LHCN-M2 (cell line): ENCODE measurements around the gene PI4K2A. TPM values are rescaled to one million over a fixed set of nuclear protein-coding genes. Genes with fewer than 3 reads are reported as not detected.

ENCODE experiments used
- total RNA-seq: library from RNA; depleted of rRNA; stranded (reverse); fragments of >200 nt; gene quantifications from 2 replicates; pipeline ENCODE4 v1.2.3, GENCODE V29; 2014; rRNA removed

Gene PI4K2A
- total RNA-seq, 1 experiment from 2014 or later: 32.5 TPM

Other genes starting within 250 kb of the PI4K2A start
- gene RRP12, start 239.3 kb upstream of the PI4K2A start, total RNA-seq: 24.7 and 32.8 TPM in 2 replicates
- gene PGAM1, start 214.5 kb upstream of the PI4K2A start, total RNA-seq: 1,289 and 1,520 TPM in 2 replicates
- 34.4 and 38.3 TPM in 2 replicates for gene EXOSC1, start 194.7 kb upstream of the PI4K2A start, total RNA-seq
- 77.3 and 86.1 TPM in 2 replicates for gene ZDHHC16, start 194.5 kb upstream of the PI4K2A start, total RNA-seq
- gene MMS19, start 142.2 kb upstream of the PI4K2A start, total RNA-seq: 95.3 and 112 TPM in 2 replicates
- gene UBTD1, start 141.7 kb upstream of the PI4K2A start, total RNA-seq: 36.5 and 39.3 TPM in 2 replicates
- 0.11 TPM in 1 of 2 replicates, not detected in the other for gene ANKRD2, start 67.9 kb upstream of the PI4K2A start, total RNA-seq
- 0.51 and 1.0 TPM in 2 replicates for gene HOGA1, start 56.3 kb upstream of the PI4K2A start, total RNA-seq
- 0.11 TPM in 1 of 2 replicates, not detected in the other for gene C10orf62, start 51.0 kb upstream of the PI4K2A start, total RNA-seq
- gene MORN4, start 7.2 kb upstream of the PI4K2A start, total RNA-seq: 3.7 and 4.3 TPM in 2 replicates
- 17.1 and 24.4 TPM in 2 replicates for gene AVPI1, start 46.6 kb downstream of the PI4K2A start, total RNA-seq
- gene MARVELD1, start 73.1 kb downstream of the PI4K2A start, total RNA-seq: 54.7 and 56.0 TPM in 2 replicates
- 23.7 and 25.3 TPM in 2 replicates for gene ZFYVE27, start 96.5 kb downstream of the PI4K2A start, total RNA-seq
- 0.17 TPM in 1 of 2 replicates, not detected in the other for gene SFRP5, start 131.3 kb downstream of the PI4K2A start, total RNA-seq
- gene GOLGA7B, start 209.2 kb downstream of the PI4K2A start, total RNA-seq: 0.06 TPM in 1 of 2 replicates, not detected in the other